ENCODE results near the gene GLCE. TPM values are rescaled to one million over a fixed set of nuclear protein-coding genes. Genes with fewer than 3 reads are reported as not detected.

Gene GLCE
- total and polyA plus RNA-seq, 2 donors (not counting 1 experiment from before 2014, with no cell fraction given) = 21.7 to 23.9 TPM

- Histone ChIP-seq H3K36me3 (ENCODE audit: control insufficient read depth, insufficient read depth, low read length) (no peaks in the 10 kb centered on the region), H3K4me1 (ENCODE audit: control insufficient read depth, extremely low read depth, insufficient read depth, low read length) (peaks cover 25% of the 10 kb centered on the region), H3K79me2 (ENCODE audit: control insufficient read depth, insufficient read depth, low read length) (no peaks in the 10 kb centered on the region), H3K4me2 (ENCODE audit: extremely low read depth, insufficient read depth, low read length) (peak overlapping the region; percentile 86), H3K27ac (ENCODE audit: insufficient read depth, low read length) (peak overlapping the region; percentile 91), H3K4me3 (replicated peaks in 1 of 4; ENCODE audit: control extremely low read depth in 1 of 4, insufficient read depth in 1 of 4, low read depth in 3 of 4, low read length in 4 of 4) (no peak overlapping the region), H3K9me3 (ENCODE audit: control insufficient read depth, insufficient read depth, low read depth, low read length) (no peaks in the 10 kb centered on the region), H3K9ac (ENCODE audit: insufficient read depth, low read length) (no peak overlapping the region), H2AFZ (ENCODE audit: low read length) (peak overlapping the region; percentile 10), H4K20me1 (ENCODE audit: control insufficient read depth, extremely low read depth, insufficient read depth, low read length) (no peaks in the 10 kb centered on the region), H3K27me3 (ENCODE audit: control insufficient read depth, insufficient read depth, low read length) (no peaks in the 10 kb centered on the region)
- TF ChIP-seq CTCF (conservative IDR thresholded peaks at IDR 0.05 in 1 of 2, IDR thresholded peaks at IDR 0.05 in 1 of 2; ENCODE audit: low read depth in 1 of 2, low read length in 2 of 2) (no peak), EZH2 (IDR thresholded peaks at IDR 0.05; ENCODE audit: low read length, missing control alignments) (no peak)
- peak in 1 of 2 donors; percentile 25 for DNase-seq (ENCODE audit: low read depth in 2 of 2)
These were observed 145.6 kb downstream of the GLCE start for GRCh38 chr15:69305933-69306568.

DNA sequence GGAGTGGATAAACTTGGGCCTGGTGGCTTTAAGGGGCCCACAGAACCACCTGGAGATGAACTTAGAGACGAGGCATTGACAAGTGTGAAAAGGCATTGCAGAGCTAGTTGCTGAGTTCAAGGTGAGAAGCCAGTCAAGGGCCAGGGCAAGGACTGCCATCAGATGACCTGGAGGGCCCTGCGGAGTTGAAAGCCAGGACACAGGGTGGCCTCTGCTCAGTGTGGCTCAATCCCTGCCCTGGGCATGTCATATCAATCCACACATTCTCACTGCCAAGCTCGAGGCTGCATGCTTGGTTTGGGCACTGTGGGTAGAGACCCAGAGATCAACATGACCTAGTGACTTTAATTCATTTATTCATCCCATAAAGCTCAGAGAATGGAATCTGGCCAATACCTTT is 147.5 kb downstream of the GLCE start:
- H3K79me2 ChIP-seq (ENCODE audit: control insufficient read depth, insufficient read depth, low read length) = no peaks in the 10 kb centered on the region
- H3K27me3 ChIP-seq (ENCODE audit: control insufficient read depth, insufficient read depth, low read length) = no peaks in the 10 kb centered on the region
- no peaks in the 10 kb centered on the region for H3K9me3 ChIP-seq (ENCODE audit: control insufficient read depth, insufficient read depth, low read depth, low read length)
- TF ChIP-seq EZH2 (IDR thresholded peaks at IDR 0.05; ENCODE audit: low read length, missing control alignments) = no peak
- no peak for TF ChIP-seq CTCF (conservative IDR thresholded peaks at IDR 0.05 in 1 of 2, IDR thresholded peaks at IDR 0.05 in 1 of 2; ENCODE audit: low read depth in 1 of 2, low read length in 2 of 2)
- H3K4me3 ChIP-seq (replicated peaks in 1 of 4; ENCODE audit: control extremely low read depth in 1 of 4, insufficient read depth in 1 of 4, low read depth in 3 of 4, low read length in 4 of 4) = no peak overlapping the region
- no peaks in the 10 kb centered on the region for H4K20me1 ChIP-seq (ENCODE audit: control insufficient read depth, extremely low read depth, insufficient read depth, low read length)
- no peak overlapping the region for H3K9ac ChIP-seq (ENCODE audit: insufficient read depth, low read length)
- no peak overlapping the region for H3K27ac ChIP-seq (ENCODE audit: insufficient read depth, low read length)
- no peak overlapping the region for H2AFZ ChIP-seq (ENCODE audit: low read length)
- peaks cover 27% of the 10 kb centered on the region for H3K4me1 ChIP-seq (ENCODE audit: control insufficient read depth, extremely low read depth, insufficient read depth, low read length)
- no peak overlapping the region for H3K4me2 ChIP-seq (ENCODE audit: extremely low read depth, insufficient read depth, low read length)
- no peak for DNase-seq (ENCODE audit: low read depth in 2 of 2)
- H3K36me3 ChIP-seq (ENCODE audit: control insufficient read depth, insufficient read depth, low read length) = no peaks in the 10 kb centered on the region

DNA sequence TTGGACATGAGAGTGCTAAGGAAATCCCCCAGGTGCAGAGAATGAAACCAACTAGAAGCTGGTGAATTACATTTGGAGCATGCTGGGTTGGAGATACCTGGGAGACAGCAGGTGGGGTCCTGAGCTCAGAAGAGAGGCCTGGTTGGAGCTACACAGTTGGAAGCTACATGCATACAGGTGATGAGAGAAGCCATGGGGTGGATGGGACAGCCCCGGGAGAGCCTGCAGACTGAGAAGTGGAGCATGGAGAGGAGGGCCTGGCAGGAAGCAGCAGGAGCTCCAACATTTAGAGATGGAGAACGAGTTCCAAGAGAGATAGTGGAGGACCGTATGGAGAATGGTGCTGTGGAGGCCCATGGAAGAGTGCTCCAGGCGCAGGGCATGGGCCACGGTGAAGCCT is 148.5 kb downstream of the GLCE start:
- Histone ChIP-seq H3K9me3 (ENCODE audit: control insufficient read depth, insufficient read depth, low read depth, low read length) (no peaks in the 10 kb centered on the region), H3K4me3 (replicated peaks in 1 of 4; ENCODE audit: control extremely low read depth in 1 of 4, insufficient read depth in 1 of 4, low read depth in 3 of 4, low read length in 4 of 4) (no peak overlapping the region), H3K4me1 (ENCODE audit: control insufficient read depth, extremely low read depth, insufficient read depth, low read length) (peaks cover 19% of the 10 kb centered on the region), H3K36me3 (ENCODE audit: control insufficient read depth, insufficient read depth, low read length) (no peaks in the 10 kb centered on the region), H3K27me3 (ENCODE audit: control insufficient read depth, insufficient read depth, low read length) (no peaks in the 10 kb centered on the region), H3K79me2 (ENCODE audit: control insufficient read depth, insufficient read depth, low read length) (no peaks in the 10 kb centered on the region), H3K9ac (ENCODE audit: insufficient read depth, low read length) (no peak overlapping the region), H3K27ac (ENCODE audit: insufficient read depth, low read length) (no peak overlapping the region), H4K20me1 (ENCODE audit: control insufficient read depth, extremely low read depth, insufficient read depth, low read length) (no peaks in the 10 kb centered on the region), H2AFZ (ENCODE audit: low read length) (no peak overlapping the region), H3K4me2 (ENCODE audit: extremely low read depth, insufficient read depth, low read length) (no peak overlapping the region)
- DNase-seq (ENCODE audit: low read depth in 2 of 2) = no peak
- no peak for TF ChIP-seq EZH2 (IDR thresholded peaks at IDR 0.05; ENCODE audit: low read length, missing control alignments)
- no peak for TF ChIP-seq CTCF (conservative IDR thresholded peaks at IDR 0.05 in 1 of 2, IDR thresholded peaks at IDR 0.05 in 1 of 2; ENCODE audit: low read depth in 1 of 2, low read length in 2 of 2)

All from fibroblast of lung (primary cell).